Raji (cell line): ENCODE results near the gene C12orf42.

Source experiments
- POLR2A ChIP-seq: IDR thresholded peaks from 2 replicates; pipeline ENCODE4 v1.6.1; 2011; ENCODE audit warnings: low read depth, low read length, control low read depth; ENCODE audit not compliant: insufficient read depth

C12orf42 gene

GRCh38 chr12:103455020-103455763, 40.6 kb downstream of the C12orf42 start:
- no peak for TF ChIP-seq POLR2A

- no peak for TF ChIP-seq POLR2A
These were observed 50.8 kb downstream of the C12orf42 start for GRCh38 chr12:103444983-103445382.

- TF ChIP-seq POLR2A = no peak
These were observed 52.9 kb downstream of the C12orf42 start for GRCh38 chr12:103442822-103443221.

GRCh38 chr12:103442182-103442555, 53.6 kb downstream of the C12orf42 start:
- TF ChIP-seq POLR2A = no peak

GRCh38 chr12:103441437-103442181, 54.2 kb downstream of the C12orf42 start:
- TF ChIP-seq POLR2A = no peak

- no peak for TF ChIP-seq POLR2A
These were observed 63.8 kb downstream of the C12orf42 start for GRCh38 chr12:103431950-103432349.

GRCh38 chr12:103431387-103431786, 64.4 kb downstream of the C12orf42 start:
- no peak for TF ChIP-seq POLR2A

GRCh38 chr12:103423516-103423910, 72.3 kb downstream of the C12orf42 start:
- no peak for TF ChIP-seq POLR2A

GRCh38 chr12:103422746-103423515, 72.8 kb downstream of the C12orf42 start:
- TF ChIP-seq POLR2A = no peak

GRCh38 chr12:103422328-103422727, 73.4 kb downstream of the C12orf42 start:
- TF ChIP-seq POLR2A = no peak

GRCh38 chr12:103421402-103421801, 74.4 kb downstream of the C12orf42 start:
- no peak for TF ChIP-seq POLR2A

- TF ChIP-seq POLR2A = no peak
These were observed 80.1 kb downstream of the C12orf42 start for GRCh38 chr12:103415681-103416080.

GRCh38 chr12:103401421-103401820, 94.3 kb downstream of the C12orf42 start:
- no peak for TF ChIP-seq POLR2A

GRCh38 chr12:103399986-103400385, 95.8 kb downstream of the C12orf42 start:
- no peak for TF ChIP-seq POLR2A

- TF ChIP-seq POLR2A = no peak
These were observed 98.2 kb downstream of the C12orf42 start for GRCh38 chr12:103397536-103397935.

- TF ChIP-seq POLR2A = no peak
These were observed 103.0 kb downstream of the C12orf42 start for GRCh38 chr12:103392722-103393121.
